ENCODE measurements around the gene DCAF11.

The DCAF11 gene

DNA sequence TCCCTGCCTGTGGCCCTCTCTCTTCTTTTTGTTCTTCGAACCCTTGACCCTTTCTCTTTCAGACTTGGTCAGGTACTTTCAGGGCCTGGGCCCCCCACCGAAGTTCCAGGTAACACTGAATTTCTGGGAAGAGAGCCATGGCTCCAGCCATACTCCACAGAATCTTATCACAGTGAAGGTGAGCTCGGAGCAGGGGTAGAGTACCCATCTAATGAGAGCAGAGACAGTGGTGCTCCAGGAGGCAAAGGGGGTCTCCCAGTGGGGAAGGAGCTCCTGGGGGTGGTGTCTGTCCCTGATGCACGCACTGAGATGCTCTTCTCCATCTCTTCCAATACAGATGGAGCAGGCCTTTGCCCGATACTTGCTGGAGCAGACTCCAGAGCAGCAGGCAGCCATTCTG is 51.2 kb downstream of the DCAF11 start:
- no peak for DNase-seq

DNA sequence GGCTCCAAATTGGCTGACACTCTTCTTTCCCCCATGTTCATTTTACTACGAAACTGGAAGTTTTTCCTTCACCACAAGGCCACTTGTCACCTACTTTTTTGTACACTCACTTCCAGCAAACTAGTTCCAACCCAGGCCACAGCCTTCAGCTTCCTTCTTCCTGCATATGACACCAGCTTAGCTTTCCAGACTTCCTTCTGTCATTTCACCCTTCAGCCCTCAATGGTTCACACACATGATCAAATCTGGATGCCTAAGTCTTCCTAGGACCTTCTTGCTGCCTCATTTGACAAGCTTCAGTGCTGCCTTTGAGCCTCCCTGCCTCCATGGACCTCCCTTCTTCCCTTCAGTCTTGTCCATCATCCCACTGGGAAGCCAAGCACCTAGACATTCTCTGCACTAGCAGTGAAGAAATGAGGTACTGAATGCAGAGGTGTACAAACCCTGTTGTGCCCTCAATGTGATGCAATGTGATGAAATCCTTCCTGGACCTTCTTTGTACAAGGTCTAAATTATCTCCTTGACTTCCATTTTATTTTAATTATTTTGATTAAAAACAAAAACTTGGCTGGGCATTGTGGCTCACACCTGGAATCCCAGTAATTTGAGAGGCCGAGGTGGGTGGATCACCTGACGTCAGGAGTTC is 53.0 kb downstream of the DCAF11 start:
- DNase-seq = no peak

DNA sequence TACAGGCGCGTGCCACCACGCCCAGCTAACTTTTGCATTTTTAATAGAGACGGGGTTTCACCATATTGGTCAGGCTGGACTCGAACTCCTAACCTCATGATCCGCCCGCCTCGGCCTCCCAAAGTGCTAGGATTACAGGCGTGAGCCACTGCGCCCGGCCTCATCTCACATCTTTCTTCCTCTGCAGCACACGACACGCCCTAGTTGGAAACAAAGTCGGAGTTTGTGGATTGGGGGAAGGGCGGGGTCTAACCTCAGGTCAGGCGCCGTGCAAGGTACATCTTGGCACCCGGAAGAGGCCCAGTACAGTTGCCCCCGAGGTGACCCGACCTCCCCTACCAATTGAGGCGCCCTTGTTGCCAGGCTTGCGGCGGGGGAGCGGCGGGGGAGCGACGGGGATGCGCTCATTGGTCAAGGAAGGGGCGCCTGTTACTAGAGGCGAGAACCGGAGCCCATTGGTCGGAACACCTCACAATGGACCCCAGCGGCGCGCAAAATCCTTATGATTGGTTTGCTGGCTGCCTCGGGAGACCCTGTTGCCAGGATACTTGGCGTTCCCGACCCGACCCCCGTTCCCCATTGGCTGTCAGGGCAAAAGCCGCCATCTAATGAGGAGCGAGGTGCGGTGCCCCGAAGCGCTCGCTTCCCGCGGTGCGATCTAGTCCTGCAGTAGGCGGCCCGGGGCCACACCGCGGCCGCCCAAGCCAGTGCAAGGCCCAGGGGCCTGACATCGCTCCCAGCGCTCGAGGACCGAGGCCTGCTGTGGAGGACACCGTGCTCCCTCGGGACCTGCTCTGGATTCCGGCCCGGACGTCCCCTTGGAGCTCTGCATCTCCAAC is 57.1 kb downstream of the DCAF11 start, which contains the start of gene REC8:
Gene REC8, plus strand, starts transcription at position 659 of the 839 bp plus-strand sequence. CDS start 473 bp downstream, outside the sequence.
- DNase-seq = peak; percentile 99

DNA sequence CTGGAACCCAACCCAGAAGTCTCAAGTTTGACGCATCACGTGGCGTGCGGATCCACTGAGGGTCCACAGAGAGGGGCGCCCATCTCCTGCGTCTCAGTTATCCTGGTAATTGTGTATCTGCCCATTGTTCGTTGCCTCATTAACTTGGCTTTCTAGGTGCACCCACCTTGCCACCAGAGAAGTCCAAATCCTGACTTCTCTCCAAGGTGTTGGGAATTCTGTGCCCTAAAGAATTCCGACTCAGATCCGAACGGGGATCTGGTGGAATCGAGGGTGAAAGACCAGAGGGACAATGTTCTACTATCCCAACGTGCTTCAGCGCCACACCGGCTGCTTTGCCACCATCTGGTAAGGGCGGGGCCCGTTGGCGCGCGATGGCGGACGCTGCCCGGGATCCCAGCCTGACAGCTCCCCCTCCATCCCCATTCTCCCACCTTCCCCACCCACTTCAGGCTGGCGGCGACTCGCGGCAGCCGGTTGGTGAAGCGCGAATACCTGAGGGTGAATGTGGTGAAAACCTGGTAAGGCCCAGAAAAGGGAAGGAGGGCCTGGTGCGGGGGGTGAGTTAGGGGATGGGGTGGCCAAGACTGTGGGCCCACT is 57.8 kb downstream of the DCAF11 start:
- DNase-seq = peak; percentile 42 to 48

DNA sequence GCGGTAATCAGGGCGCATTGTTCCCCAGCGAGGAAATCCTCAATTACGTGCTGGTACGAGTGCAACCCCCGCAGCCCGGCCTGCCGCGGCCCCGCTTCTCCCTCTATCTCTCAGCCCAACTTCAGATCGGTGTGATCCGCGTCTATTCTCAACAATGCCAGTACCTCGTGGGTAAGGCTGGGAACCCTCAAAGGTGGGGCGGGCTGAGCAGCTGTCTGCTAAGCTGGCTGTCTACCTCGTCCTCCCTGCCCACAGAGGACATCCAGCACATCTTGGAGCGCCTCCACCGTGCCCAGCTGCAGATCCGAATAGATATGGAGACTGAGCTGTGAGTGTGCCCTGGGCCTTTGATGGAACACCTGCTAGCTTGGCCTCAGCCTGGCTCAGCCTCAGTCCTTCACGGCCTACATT is 58.3 kb downstream of the DCAF11 start:
- DNase-seq = peak in 1 of 2 experiments; percentile 27
